GM12865 (cell line): Measurements from ENCODE around the gene TRPM1.

Experiments
- DNase-seq: peaks from one replicate; pipeline ENCODE4 v3.0.0; 2010; ENCODE audit warnings: low read depth
- H3K4me3 ChIP-seq: 2 replicates; pipeline ENCODE4 v1.5.1; 2011; ENCODE audit warnings: mild to moderate bottlenecking, low read depth, low read length, control low read depth
- TF ChIP-seq, protein P1 (sequence below): IDR thresholded peaks from 2 replicates; pipeline ENCODE4 v1.5.1; 2011; ENCODE audit warnings: low read length, control low read depth, low read depth, inconsistent platforms; ENCODE audit not compliant: insufficient read depth; ENCODE audit errors: missing control alignments

TRPM1 gene

DNA sequence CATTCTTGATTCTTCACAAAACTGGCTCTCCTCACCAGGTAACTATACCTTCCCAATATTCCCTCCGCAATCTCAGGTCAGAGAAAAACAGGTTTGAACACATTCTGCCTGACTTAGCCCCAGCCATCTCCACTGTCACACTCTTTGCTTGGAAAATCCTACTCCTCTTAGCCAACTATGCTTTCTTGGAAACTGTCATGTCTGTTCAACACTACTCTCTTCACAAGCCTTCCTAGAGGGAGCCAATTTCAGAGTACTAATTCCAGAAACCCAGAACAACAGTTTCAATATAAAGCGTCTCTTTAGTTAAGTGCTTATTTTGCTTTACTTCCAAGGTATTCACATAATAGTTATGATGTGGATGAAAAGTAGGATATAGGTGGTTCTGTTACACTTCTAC is 131.8 kb downstream of the TRPM1 start:
- TF ChIP-seq, protein P1, sequence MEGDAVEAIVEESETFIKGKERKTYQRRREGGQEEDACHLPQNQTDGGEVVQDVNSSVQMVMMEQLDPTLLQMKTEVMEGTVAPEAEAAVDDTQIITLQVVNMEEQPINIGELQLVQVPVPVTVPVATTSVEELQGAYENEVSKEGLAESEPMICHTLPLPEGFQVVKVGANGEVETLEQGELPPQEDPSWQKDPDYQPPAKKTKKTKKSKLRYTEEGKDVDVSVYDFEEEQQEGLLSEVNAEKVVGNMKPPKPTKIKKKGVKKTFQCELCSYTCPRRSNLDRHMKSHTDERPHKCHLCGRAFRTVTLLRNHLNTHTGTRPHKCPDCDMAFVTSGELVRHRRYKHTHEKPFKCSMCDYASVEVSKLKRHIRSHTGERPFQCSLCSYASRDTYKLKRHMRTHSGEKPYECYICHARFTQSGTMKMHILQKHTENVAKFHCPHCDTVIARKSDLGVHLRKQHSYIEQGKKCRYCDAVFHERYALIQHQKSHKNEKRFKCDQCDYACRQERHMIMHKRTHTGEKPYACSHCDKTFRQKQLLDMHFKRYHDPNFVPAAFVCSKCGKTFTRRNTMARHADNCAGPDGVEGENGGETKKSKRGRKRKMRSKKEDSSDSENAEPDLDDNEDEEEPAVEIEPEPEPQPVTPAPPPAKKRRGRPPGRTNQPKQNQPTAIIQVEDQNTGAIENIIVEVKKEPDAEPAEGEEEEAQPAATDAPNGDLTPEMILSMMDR, result no peak
- DNase-seq, result no peak

DNA sequence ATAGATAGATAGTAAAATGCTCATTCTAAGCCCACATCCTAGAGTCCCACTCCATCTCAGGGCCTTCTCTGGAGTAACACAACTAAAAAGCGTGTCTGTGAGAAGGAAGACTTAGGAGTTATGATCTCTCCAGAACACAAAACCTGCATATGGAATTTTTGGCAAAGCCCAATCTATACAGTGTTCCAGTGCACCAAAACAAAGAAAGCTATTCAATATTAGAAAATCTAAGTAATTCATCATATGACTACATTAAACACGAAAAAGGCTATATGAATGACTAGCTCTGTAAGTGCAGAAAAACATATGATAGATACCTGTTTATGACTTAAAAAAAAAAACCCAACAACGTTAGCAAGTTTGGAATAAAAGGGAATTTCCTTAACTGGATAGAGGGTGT is 137.8 kb downstream of the TRPM1 start:
- no peak for DNase-seq
- TF ChIP-seq, protein P1, result no peak
- no peak overlapping the region for H3K4me3 ChIP-seq

More for the DNA sequence above, 131.8 kb downstream of the TRPM1 start:
- H3K4me3 ChIP-seq, result no peak overlapping the region

DNA sequence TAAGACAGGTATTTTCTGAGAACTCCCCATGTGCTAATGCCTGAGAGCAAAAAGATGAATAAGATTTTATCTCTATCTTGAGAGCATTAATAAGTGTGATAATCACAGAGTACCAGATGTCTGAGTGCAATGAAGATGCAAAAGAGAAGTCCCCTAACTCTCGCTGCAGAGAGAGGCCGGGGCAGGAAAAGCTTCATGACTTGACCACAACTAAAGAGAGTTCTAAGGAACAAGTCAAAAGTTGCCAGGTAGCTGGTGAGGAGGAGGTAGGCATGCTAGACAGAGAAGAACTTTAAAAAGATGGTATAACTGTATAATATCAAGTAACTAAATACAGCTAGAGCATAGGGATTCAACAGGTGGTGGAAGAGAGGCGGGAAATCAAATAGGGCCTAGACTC is 138.9 kb downstream of the TRPM1 start:
- TF ChIP-seq, protein P1, result no peak
- no peak overlapping the region for H3K4me3 ChIP-seq
- no peak for DNase-seq

DNA sequence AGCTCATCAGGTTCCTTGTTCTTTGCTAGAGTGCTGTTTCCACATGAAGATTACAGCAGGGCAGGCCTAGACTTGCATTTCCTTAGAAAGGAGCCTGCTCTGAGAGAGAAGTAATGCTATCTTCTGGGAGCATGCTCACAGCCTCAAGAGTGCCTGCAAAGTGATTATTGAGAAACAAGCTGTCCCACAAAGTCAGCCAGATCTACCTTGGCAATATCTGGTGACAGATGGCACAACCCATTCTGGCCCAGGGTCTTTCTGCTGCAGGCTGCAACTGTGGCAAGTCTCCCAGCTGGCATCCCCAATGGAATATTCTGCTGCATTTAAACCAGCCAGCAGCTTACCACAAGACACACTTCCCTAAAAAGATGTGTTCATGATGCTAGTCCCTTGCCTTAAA is 139.4 kb downstream of the TRPM1 start:
- DNase-seq, result no peak
- TF ChIP-seq, protein P1, result no peak

DNA sequence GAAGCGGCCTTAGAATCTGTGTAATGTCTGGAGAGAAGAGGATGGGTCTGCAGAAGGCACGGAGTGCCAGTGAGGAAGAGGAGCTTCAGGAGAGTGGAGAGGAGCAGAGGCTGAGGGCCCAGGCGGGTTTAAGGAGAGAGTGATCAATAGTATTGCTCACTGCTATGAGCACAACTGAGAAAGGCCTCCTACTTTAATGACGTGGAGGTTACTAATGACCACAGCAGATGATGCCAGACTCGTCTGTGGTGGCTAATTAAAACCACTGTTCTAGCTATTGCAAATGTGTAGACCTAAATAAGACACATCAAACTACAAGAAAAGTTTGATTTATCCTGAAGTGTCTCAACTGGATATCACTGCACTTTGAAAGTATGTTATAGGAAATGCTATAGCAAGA is 143.3 kb downstream of the TRPM1 start:
- no peak for DNase-seq
- TF ChIP-seq, protein P1, result no peak
- H3K4me3 ChIP-seq, result no peak overlapping the region

More for the DNA sequence above, 139.4 kb downstream of the TRPM1 start:
- H3K4me3 ChIP-seq, result no peak overlapping the region

DNA sequence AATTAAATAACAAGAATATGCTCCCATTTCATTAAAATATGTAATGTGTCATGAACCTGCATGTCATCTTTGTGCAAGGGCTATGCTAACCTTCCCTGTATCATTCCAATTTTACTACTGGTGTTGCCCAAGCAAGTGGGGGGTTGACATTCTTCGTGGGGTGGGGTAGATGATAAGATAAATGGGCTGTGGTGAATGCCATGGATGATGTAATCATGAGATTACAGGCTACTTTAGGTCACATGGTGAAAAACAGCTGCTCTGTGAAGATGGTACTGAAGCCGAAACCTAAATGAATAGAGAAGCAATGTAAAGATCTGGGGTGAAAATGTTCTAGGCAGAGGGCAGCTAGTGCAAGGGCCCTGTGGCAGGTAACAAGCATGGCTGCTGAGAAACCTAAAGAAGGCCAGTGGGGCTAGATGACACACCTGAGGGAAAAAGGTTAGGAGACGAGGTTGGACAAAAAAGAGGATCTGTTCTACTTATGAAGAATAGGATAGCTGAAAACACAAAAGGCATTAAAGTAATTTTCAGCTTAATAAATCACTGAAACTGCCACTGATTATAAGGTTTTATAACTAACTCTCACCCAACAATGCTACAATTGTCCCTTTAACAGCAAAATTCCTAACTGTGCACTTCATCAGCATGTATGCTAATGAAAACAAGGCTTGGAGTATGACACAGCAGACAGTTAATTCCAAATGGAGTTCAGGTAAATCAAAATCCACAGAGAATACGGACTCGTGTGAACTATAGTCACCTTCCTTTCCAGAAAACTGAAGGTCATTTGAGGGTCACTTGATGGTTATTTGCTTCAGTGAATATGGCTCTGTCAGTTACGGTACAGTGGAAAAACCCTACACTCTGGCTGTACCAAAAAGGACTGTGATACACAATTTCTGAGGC is 145.1 kb downstream of the TRPM1 start:
- TF ChIP-seq, protein P1, result no peak
- no peak for DNase-seq
- H3K4me3 ChIP-seq, result no peak overlapping the region
